M059J (cell line): ENCODE results near the gene LIPF. TPM values are rescaled to one million over a fixed set of nuclear protein-coding genes. Genes with fewer than 3 reads are reported as not detected.
"Not testable (repeated sequence)": the region's sequence is repeated elsewhere in the genome, so short reads cannot be mapped to it uniquely, and the experiment has no call there.

Experiments
- DNase-seq: peaks from one replicate; pipeline ENCODE4 v3.0.0-alpha.2; 2012; ENCODE audit warnings: low read depth
- total RNA-seq: library from RNA; depleted of rRNA; stranded (reverse); fragments of >200 nt; shearing (Covaris generic); gene quantifications from 2 replicates; pipeline ENCODE4 v1.2.3, GENCODE V29; 2014; rRNA removed

The LIPF gene
- total RNA-seq, 1 experiment from 2014 or later = not detected

- DNase-seq = no peak
These were observed 12.2 kb downstream of the LIPF start for GRCh38 chr10:88676283-88677060.

DNA sequence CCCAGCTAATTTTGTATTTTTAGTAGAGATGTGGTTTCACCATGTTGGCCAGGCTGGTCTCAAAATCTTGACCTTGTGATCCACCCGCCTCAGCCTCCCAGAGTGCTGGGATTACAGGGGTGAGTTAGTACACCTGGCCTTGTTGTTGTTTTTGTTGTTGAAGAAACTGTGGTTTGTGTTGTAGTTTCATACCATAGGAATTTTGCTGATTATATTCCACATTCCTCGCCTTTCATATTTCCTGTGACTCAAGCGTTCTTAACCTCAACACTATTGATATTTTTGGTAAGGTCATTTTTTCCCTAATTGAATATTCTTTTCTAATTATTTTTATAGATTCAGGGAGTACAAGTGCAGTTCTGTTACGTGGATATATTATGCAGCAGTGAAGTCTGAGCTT, 16.7 kb downstream of the LIPF start:
- no peak for DNase-seq

DNA sequence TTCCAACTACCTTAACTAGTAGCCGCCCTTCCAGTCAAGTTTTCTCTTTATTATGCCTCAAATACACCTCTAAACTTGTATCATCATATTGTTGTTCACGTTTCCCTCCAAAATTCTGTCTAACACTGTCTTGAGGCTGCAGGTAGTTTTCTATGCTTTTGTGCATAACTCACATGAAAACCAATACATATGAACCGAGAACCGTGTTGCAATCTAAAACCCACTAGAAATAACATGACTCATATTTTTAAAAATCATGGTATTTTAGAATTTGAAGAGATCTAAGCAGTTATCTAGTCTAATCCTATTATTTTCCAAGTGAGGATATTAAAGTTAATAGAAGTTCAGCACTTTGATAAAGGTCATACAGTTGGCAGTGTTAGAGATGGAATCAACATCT, 18.2 kb downstream of the LIPF start:
- DNase-seq = no peak

DNA sequence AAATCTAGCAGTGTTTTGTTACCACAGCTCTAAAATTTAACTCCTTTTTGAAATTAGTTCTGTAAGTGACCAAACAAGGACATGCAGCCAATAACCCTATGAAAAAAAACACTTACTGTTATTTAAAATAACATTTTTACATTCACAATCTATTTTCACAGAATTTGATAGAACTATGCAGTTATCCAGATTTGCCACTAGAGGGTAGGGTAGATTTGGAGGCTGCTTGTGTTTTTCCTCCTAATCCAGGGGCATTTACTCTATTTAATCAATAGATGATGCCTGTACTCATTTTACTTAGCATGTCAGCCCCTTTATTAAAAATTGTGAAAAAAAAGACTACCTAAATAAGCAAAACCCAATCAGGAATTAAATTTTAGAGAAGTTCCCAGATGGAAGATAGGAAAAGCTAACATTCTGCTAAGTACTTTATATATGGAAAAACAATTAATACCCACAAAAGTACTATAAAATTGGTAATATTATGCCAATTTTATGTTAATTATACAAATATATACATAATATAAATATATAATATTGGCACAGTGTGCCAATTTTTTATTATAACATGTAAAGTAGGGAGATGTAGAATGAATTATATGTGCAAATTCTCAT, 23.7 kb downstream of the LIPF start:
- DNase-seq = peak; percentile 31

GRCh38 chr10:88689366-88689765, 25.1 kb downstream of the LIPF start:
- peak; percentile 48 for DNase-seq

DNA sequence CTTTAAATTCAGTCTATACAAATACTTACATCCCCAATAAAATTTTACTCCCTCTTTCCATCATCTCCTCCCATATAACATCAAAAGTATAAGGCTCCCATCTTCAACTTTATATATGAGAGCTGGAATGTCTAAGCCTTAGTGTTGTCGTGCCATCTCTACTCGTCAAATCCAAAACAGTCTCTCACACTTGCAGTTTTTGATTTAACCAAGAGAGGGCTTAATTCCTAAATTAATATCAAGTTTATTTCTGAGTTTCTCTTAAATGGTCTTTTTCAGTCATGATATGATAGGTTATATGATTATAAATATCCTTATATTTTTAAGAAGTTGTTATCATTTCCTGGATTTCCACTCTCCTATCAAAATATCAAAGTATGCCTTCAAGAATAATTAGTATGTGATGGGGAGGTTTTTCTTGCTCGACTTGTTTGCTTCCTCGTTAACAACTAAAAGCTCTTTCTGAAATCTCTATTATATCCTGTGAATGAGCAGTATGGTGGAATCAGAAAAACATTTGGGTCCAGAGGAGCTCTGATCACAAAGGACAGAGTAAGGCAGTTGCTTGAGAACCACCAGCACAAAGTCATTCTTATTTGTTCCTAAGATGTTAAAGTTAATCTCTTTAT, 29.3 kb downstream of the LIPF start:
- DNase-seq = peak; percentile 15

- peak; percentile 84 for DNase-seq
These were observed 38.8 kb downstream of the LIPF start for GRCh38 chr10:88702848-88703597.

GRCh38 chr10:88705958-88706357, 41.7 kb downstream of the LIPF start, which contains the start of gene LIPK:
LIPK (plus strand) TSS chr10:88706249; CDS start chr10:88724544, 18,295 bp downstream.
- DNase-seq = no peak

DNA sequence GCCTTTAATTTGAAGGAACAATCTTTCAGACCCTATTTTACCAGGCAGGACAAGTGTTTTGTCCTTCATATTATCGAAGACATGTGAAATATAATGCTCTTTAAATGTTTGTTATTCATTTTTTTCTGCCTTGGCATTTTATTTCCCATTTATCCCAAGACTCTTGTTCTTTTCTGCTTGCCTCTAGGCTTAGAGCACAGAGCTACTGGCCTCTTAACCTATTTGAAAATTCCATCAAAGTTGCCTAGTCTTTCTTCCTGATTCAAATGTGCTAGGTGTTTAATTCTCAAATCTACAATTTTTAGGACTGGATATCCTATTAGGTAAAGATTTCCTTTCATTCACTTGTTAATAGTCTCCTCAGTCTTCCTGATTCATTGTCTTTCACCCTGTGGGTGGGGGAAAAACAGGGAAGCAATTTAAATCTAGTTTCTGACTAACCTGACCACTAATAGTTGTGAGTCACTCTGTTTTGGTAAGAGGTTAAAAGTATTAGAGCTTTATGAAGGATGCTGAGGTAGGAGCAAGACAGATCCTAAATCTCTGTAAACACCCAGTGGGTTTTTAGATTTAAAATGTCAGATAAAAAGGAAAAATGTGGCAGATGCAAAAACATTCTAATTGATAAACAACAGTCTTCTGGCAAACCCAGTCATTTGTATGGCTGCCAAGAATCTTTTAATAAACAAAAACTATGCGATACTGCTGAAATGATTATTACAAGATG, 43.4 kb downstream of the LIPF start:
- DNase-seq = peak; percentile 92

DNA sequence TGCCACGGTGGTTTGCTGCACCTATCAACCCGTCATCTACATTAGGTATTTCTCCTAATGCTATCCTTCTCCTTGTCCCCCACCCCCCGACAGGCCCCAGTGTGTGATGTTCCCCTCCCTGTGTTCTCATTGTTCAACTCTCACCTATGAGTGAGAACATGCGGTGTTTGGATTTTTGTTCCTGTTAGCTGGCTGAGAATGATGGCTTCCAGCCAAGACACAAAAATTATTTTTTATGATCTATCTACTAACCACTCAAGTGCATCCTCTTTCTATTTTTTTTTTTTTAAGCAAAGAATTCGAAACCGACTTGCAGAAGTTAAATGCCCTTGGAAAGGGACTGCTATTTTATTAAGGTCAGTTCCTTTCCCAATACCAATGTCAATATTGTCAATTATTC, 45.1 kb downstream of the LIPF start:
- not testable (repeated sequence) for DNase-seq

DNA sequence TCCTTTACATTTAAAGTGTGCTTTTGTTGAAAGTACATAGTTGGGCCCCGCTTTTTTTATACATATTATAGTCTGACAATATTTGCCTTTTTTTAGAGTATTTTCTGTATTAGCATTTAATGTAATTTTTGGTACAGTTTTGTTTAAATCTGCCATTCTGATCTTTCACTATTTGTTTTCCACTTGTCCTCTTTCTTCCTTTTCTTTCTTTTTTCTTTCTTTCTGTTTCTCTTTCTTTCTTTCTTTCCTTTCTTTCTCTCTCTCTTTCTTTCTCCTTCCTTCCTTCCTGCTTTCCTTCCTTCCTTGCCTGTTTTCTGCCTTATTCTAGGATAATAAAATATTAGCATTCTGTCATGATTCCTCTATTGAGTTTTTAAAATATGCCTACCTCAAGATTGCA, 51.3 kb downstream of the LIPF start:
- no peak for DNase-seq

DNA sequence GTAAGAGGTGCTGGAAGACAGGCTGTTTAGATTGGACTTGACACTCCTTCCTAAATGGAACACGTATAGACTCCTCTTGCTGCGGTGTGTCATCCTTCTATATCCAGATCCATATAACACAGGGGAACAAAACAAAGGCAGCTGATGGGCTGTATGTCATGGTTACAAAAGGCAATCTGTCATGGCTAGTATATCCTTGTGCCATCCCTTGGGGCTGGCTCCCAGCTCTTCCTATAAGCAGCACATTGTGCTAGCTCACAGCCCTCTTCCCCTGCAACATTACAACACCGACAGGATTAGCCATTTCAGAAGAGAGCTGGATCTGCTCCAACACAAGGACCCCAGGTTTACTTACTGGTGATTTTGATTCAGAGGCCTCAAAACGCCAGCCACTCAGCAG, 57.1 kb downstream of the LIPF start:
- DNase-seq = no peak

GRCh38 chr10:88725798-88726197, 61.6 kb downstream of the LIPF start:
- DNase-seq = peak; percentile 25

GRCh38 chr10:88728107-88728763, 64.0 kb downstream of the LIPF start:
- DNase-seq = no peak

Other genes starting within 250 kb of the LIPF start
- 22.5 and 22.8 TPM in 2 replicates for gene RNLS, start 81.1 kb upstream of the LIPF start, total RNA-seq
- not detected in 2 replicates for gene LIPJ, start 77.7 kb upstream of the LIPF start, total RNA-seq
- gene LIPK, start 41.8 kb downstream of the LIPF start, total RNA-seq = not detected in 2 replicates
- not detected in 2 replicates for gene LIPN, start 95.6 kb downstream of the LIPF start, total RNA-seq
- gene LIPM, start 138.3 kb downstream of the LIPF start, total RNA-seq = not detected in 2 replicates
- gene ANKRD22, start 187.4 kb downstream of the LIPF start, total RNA-seq = not detected in 2 replicates
- 18.2 and 22.8 TPM in 2 replicates for gene STAMBPL1, start 215.8 kb downstream of the LIPF start, total RNA-seq